Activated CD4-positive, alpha-beta T cell treated with anti-CD3 and anti-CD28 coated beads, Interleukin-2, amount 50 U/mL, for 4 hours (primary cell): ENCODE data around the gene PSMG3.

Experiments
- DNase-seq, 2 experiments: peaks; one replicate each; pipeline ENCODE4 v3.0.0-alpha.2; 2020

PSMG3 gene

GRCh38 chr7:1569833-1570632 is at the start of gene PSMG3:
Gene PSMG3 (minus strand): TSS chr7:1570032. CDS start chr7:1569339, 693 bp downstream.
- peak; percentile 77 to 79 for DNase-seq

GRCh38 chr7:1618475-1618874 is 48.6 kb upstream of the PSMG3 start:
- DNase-seq: no peak

GRCh38 chr7:1617957-1618356 is 48.1 kb upstream of the PSMG3 start:
- no peak for DNase-seq

- no peak for DNase-seq
These were observed 46.9 kb upstream of the PSMG3 start for GRCh38 chr7:1616741-1617140.

- no peak for DNase-seq
These were observed 41.9 kb upstream of the PSMG3 start for GRCh38 chr7:1611708-1612241.

GRCh38 chr7:1610678-1611302 is 41.0 kb upstream of the PSMG3 start:
- DNase-seq: no peak

- no peak for DNase-seq
These were observed 40.3 kb upstream of the PSMG3 start for GRCh38 chr7:1610013-1610677.

GRCh38 chr7:1609023-1609422 is 39.2 kb upstream of the PSMG3 start:
- DNase-seq: no peak

- no peak for DNase-seq
These were observed 38.5 kb upstream of the PSMG3 start for GRCh38 chr7:1608318-1608717.

GRCh38 chr7:1607696-1608095 is 37.9 kb upstream of the PSMG3 start:
- no peak for DNase-seq

- no peak for DNase-seq
These were observed 37.2 kb upstream of the PSMG3 start for GRCh38 chr7:1607001-1607400.

- DNase-seq: no peak
These were observed 34.6 kb upstream of the PSMG3 start for GRCh38 chr7:1604383-1604782.

- no peak for DNase-seq
These were observed 33.8 kb upstream of the PSMG3 start for GRCh38 chr7:1603346-1604225.

- DNase-seq: no peak
These were observed 32.6 kb upstream of the PSMG3 start for GRCh38 chr7:1602386-1602785.

GRCh38 chr7:1601956-1602355 is 32.1 kb upstream of the PSMG3 start:
- no peak for DNase-seq

- DNase-seq: no peak
These were observed 30.0 kb upstream of the PSMG3 start for GRCh38 chr7:1599640-1600395.

- DNase-seq: no peak
These were observed 29.3 kb upstream of the PSMG3 start for GRCh38 chr7:1598961-1599639.

- no peak for DNase-seq
These were observed 28.5 kb upstream of the PSMG3 start for GRCh38 chr7:1598286-1598685.

GRCh38 chr7:1597791-1598190 is 28.0 kb upstream of the PSMG3 start:
- DNase-seq: no peak

- no peak for DNase-seq
These were observed 27.4 kb upstream of the PSMG3 start for GRCh38 chr7:1597066-1597760.
